SKM-1 treated with dmso at 0.1 percent for 144 hours (cell line): ENCODE results near the gene TM9SF2.
A peak's percentile ranks its signal among the peaks of the same experiment; 100 is the strongest.
"Not testable (repeated sequence)": the region's sequence is repeated elsewhere in the genome, so short reads cannot be mapped to it uniquely, and the experiment has no call there.

Source experiments
- DNase-seq: peaks from one replicate; lab custom pipeline; 2025; ENCODE audit not compliant: unreplicated experiment; lab: John Stamatoyannopoulos, UW

TM9SF2 gene

DNA sequence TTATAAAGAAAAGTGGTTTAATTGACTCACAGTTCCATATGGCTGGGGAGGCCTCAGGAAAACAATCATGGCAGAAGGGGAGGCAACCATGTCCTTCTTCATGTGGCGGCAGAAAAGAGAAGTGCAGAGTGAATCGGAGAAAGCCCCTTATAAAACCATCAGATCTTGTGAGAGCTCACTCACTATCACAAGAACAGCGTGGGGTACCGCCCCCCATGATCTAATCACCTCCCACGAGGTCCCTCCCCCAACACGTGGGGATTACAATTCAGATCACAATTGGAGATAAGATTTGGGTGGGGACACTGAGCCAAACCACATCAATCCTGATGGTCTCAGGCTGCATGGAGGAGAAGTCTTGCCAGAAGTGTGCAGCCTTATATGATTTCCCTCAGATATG is 26.0 kb downstream of the TM9SF2 start:
- no peak for DNase-seq

DNA sequence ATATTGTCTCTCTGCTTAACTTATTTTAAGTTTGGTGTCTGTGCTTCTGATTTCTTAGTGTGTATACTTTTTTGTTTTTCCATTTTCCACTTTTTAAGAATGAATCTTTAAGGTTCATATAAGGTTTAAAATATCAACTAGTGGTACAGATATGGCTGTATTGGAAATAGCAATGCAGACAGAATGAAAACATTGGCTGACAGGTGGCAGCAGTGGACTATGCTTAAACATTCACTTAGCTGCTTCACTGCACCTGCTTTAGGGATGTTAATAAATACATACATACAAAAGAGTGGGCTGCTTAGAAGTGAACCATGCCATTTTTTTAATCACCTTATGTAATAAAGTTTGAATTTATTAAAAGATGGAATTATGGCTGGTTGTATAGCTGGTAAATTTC is 27.3 kb downstream of the TM9SF2 start:
- DNase-seq, result no peak

DNA sequence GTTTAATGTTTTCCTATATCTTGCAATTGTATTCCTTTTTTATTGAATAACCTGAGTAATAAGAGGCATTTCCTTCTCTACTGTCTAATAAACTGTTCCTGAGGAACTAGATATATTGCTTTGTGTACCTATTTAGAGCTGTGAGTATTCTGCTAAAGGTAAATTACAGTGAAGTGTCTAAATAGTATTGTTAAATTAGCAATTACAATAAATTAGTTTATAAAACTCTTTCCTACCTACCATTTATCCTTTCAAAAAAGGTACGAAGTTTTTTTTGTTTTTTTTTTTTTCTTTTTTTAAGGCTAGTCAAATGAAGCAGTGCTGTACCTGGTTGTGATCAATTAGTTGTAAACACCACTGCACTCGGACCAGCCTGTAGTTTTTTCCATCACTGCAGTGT is 34.8 kb downstream of the TM9SF2 start:
- no peak for DNase-seq

DNA sequence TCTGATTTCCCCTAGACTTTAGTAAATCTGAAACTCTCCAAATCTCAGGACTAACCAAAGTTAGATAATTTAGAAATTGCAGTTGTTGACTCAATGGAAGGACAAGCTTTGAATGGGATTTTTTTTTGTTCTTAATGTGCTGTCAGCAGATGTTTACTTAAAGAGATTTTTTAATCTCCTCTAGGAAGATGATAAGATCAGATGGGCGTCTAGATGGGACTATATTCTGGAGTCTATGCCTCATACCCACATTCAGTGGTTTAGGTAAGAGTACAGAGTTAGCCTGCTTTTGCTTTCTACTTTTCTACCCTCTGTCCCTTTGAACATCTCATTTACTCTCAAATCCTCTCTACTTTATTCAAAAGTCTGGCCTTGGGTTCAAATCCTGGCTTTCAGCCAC is 39.3 kb downstream of the TM9SF2 start:
- DNase-seq, result no peak

DNA sequence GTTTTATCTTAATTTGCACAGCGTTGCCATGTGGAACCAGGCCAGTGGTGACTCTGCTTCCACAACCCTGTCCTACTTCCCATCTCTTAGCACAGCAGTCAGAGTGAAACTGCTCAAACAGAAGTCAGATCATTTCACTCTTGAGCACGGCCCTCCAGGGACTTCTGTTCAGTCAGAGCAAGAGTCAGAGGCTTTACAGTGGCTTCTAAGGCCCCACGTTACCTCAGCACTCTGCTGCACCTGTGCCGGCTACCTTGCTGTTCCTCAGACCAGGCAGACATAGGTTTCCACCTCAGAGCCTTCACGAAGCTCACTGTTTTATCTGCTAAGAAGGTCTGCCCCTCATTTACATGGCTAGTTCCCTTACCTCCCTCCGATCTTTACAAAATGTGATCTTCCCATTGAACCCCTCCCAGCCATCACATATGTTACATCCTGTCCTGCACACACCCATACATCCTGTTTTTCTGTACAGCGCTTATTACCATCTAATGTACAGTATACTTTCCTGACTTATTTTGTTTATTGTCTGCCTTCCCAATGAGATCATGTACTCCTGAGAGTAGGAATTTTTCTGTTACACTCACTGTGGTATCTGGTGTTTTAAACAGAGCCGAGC is 41.6 kb downstream of the TM9SF2 start:
- DNase-seq, result no peak

DNA sequence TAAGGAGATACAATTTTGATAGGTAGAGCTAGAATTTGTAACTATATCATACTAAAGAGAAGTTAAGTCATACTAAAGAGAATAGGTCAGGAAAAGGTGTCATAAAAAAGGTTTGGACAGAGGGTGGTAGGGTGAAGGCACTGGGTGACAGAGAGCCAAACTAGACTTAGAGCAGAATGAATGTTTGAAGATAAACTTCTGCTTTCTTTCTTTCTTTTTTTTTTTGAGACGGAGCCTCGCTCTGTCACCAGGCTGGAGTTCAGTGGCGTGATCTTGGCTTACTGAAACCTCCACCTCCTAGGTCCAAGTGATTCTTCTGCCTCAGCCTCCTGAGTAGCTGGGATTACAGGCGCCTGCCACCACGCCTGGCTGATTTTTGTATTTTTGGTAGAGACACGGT is 44.1 kb downstream of the TM9SF2 start:
- DNase-seq, result no peak

DNA sequence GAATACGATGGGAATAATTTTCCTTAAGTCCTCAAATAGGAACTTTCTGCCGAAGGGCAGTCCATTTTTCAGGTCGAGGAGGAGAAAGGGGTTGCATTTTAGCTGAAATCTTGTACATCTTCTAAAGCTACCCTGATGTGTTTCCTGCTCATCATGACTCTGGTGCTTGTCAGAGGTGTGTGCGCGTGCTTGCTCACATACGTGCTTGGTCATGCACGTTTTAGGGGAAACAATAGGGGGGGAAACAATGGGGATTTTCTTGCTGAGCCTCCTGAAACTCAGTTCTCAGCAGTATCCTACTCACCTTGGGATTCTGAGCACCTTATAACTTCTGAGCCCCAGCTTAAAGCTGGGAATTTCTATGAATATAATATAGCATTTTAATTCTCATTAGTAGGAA is 44.7 kb downstream of the TM9SF2 start:
- DNase-seq, result no peak

DNA sequence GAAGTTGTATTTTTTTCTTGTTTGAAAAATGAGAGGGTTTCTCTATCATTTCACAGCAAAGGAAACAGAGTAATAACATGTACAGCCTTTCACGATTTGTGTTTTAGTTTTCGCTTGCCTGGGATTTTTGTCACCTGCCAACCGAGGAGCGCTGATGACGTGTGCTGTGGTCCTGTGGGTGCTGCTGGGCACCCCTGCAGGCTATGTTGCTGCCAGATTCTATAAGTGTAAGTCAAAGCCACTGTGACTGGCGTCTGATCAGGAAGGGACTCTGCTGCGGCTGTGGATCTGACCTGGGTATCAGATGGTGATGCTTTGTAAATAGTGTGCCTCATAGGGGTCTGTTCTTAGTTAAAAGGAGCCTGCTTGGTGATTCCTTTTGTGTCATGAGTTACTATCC is 45.6 kb downstream of the TM9SF2 start:
- no peak for DNase-seq

DNA sequence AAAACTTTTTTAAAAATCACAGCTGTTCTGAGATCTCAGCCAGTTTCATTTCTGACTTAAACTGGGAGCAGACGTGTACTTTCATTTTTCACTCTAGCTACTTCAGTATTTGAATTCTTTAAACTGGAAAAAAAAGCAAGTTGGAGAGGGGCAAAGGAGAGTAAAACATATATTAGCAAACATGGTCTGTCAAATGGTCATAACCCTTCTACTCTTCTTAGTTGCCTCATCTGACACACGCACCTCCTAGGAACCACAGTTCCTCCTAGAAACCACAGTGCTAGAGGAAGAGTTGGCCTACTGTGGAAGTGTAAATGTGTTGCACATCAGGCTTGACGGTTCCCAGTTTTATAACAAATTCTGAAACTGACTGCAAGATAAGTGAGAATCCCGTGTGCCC is 47.2 kb downstream of the TM9SF2 start:
- DNase-seq, result peak; percentile 40

DNA sequence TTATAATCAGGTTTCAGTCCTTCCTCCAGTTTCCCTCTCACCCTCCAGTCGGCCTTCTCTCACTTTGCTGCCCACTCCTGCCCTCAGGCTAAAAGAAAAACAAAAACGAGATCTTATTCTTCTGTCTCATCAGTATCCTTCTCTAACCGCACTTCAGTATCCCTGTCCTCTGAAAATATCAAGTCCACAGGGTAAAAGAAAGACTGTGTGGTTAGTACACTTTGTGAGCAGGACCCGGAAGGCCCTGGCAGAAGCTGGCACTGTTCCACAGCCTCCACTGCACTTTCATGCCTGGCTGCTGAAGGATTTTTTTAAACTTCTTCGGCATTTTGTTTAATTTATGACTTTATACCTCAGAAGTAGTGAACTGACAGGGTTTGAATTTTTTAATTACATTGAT is 51.8 kb downstream of the TM9SF2 start:
- DNase-seq, result no peak

DNA sequence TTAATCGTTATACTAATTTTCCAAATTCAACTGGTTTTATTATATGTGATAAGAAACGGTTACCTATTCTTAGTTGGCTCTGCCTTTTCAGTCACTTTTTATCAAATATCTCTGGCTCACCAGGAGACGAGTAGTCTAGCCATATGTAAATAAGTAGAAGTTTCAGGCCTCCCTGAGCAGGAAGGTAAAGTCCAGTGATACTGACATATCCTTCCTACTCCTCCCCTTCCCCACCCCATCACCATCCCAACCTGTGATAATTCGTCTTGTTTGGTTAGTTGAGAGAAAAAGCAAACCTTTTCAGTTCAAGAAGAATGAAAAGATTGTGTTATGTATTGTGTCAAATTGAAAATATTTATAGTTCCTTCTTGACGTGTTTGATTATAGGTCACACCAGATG is 53.9 kb downstream of the TM9SF2 start:
- DNase-seq, result no peak

DNA sequence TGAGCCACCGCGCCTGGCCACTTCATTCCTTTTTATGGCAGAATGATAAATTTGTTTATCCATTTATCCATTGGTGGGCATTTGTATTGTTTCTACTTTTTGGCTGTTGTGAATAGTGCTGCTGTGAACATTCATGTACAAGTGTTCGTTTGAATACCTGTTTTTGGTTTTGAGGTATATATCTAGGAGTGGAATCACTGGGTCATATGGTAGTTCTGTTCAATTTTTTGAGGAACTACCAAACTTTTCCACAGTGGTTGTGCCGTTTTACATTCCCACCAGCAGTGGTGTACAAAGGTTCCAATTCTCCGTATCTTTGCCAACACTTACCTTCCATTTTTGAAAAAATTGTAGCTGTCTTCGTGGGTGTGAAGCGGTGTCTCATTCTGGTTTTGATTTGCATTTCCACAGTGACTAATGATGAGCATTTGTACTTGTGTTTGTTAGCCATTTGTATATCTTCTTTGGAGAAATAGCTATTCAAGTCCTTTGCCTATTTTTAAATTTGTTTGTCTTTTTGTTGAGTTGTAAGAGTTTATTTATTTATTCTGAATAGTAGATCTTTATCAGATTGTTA is 55.7 kb downstream of the TM9SF2 start:
- DNase-seq, result no peak

DNA sequence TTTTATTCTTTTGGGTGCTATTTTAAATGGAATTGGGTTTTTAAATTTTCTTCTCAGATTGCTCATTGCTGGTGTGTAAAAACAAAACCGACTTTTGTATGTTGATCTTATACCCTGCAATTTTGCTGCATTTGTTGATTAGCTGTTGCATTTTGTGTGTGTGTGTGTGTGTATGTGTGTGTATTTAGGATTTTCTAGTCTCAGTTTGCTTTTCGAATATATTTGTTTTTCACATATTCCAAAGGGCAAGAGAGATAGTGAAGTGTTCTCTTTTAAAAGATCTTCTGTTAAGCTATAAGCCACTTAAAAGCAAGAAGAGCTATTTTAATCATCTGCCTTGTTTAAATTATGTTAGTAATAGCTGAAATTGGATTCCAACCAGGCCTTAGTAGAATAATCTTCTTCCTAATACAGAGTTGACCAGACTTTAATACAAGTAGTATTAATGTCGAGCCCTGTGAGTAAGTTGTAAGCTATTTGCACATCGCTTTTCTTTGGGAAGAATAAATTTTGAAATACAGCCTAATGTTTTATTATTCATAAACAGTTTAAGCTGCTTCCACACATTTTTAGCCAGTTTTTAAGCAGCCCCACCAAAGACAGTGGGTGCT is 57.4 kb downstream of the TM9SF2 start:
- DNase-seq, result no peak

DNA sequence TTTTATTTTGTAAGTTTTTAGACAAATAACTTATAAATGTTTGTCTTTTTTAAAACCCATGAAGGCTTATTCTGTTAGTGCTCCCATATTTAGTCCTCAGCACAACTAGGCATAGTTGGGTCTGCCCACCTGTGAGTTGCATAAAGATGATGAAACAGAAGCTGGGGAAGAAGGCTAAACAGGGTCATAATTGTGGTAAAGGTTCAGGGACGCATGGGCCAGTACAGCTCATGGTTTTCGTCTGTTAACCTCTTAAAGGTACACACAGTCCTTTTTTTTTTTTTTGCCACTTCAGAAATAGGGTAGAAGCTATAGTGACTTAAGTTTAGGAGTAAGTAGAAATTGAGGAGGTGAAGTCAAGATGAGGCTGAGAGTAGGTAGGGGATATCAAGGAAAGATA is 58.3 kb downstream of the TM9SF2 start:
- DNase-seq, result no peak

DNA sequence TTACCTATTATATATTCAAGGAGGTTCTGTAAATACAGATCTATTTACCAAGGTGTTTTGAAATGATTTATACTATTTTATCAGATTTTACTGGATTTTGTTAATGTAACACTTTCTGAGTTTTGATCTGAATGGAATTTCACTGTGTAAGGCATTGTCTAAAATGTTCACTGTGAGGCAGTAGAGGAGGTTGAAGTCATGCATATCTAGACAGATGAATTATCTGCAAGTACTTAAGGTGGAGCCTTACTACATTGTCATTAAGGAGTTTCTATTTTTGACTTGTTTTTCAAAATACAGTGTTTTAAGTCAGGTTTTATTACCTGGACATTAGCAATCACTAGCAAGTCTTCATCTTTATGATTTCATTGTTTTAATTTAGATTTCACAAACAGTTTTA is 62.1 kb downstream of the TM9SF2 start:
- DNase-seq, result no peak

DNA sequence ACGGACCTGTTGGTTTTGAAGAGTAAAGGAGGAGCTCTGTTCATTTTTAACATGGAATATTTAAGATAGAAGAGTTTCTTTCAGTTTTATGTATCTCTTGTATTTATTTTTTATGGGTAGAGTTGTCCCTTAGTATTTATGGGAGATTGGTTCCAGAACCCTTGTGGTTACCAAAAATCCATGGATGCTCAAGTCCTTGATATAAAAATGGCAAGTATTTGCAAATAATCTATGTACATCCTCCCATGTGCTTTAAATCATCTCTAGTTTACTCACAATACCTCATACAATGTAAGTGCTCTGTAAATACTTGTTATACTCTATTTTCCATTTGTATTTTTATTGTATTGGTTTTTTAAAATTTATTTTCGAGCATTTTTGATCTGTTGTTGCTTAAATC is 63.1 kb downstream of the TM9SF2 start:
- no peak for DNase-seq

DNA sequence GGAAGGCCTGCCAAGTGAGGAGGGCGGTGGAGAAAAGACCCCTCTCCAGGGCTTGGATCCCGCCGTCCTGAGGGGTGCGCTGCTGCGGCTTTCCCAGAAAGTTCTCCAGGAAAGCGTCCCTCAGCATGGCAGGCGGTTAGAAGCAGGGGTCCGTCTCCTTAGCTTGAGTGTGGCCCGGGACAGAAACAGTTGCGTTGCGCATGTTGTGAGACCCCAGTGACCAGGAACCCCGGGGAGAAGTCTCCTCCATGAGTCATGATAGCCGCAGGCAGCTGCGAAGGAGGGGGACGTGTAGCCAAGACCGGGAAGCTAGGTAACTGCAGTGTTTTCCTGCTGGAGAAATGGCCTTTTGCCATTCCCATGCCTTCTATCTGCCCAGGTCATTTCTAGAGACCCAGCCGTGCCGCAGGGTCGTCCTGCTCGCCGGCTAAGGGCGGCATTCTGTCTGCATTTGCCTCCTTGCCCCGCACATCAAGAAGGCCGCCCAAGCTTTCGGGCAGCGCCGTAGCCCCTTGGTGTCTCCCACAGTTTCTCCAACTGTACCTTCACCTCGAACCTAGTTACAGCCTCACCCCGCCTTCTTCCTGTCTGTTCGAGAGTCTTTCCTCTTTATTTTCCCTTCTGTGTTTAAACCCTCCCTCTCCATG is 64.3 kb downstream of the TM9SF2 start:
- DNase-seq, result no peak

DNA sequence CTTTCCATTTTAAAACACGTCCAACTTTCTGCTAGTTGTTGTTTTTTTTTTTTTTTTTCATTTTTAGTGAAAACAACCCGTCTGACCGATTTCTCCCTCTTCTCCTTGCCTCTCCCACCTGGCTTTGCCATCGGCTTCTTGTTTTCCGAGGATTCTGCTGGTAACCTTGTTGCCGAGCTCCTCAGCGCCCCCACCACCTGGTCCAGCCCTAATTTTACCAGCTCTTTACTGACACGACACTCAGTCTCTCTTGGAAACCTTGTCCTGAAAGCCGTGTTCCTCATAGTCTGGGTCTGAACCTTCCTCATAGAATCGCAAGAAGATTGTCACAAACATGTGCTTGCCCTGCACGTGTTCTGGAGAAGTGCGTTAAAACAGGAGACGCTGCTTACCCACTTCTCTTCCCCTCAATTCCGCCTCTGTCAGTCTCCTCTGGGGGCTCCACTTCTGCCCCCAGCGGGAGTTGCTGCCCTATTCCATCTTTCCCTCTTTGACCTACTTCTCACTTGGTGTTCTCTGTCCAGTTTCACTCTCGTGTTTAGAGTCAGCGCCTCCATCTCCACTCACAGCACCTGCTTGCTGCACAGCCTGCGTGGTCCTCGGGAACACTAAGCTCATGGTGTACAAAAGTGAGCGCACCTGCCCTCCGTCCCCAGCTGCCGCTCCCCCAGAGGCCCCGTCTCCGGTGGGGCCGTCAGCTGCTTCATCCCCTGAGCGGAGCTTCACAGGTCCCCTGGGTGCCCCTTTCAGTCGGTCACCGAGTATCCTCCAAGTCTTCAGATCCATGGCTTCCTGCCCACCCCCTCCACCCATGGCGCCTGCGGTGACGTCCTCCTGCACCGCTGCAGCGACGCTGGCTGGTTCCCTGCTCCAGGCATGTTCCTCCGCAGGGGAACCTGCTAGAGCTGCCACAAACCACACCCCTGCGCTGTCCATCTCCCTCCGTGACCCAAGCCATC is 65.1 kb downstream of the TM9SF2 start:
- DNase-seq, result no peak

DNA sequence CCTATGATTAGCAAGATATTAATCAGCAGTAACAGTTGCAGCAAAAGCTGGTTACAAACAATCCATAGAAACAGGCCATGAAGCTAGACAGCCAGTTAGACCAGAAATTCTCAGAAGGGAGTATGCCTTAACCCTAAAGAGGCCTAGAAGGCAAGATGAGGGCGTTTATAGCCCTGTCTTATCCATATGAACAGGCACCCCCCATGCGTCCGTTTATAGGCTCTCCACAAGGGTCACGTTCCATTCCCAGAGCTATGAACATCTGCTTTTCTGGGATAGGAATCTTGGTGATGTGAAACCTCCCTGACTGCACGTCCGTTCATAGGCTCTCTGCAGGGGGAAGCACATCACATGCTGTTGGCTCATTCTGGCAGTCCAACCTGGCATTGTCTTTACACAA is 67.6 kb downstream of the TM9SF2 start:
- DNase-seq, result not testable (repeated sequence)

DNA sequence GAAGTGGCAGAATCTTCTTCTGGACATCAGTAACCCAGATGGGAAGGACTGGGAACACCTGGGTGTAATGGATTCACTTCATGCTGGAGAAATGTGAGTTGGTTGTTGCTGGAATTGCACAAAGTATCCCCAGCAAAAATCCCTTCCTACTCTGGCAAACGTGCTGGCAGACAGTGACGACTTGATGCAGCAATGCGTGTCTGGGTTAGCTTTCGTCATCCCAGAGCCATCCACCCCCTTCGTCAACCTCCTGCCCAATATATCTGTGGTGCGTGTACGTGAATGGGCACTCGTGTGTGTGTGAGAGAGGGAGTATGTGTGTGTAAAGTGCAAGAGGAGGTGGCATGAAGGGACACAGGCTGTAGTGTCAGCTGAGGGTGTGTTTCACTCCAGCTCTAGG is 70.9 kb downstream of the TM9SF2 start:
- DNase-seq, result no peak

DNA sequence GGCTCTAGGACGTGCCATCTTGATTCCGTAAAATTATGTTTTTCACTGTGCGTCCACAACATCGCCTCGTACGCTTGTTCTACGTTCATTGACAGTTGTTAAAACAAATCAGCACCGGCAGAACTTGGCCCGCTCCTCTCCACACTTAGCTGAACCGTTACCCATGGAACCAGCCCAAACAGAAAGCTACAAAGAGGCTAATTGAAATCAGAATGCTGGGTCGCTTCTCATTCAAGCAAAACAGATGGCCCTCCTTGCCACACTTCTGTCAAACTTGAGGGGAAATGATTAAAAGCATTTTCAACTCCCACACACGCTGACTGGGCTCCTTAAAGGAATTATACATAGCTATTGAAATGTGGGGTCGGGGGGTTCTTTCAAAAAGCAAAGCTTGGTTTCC is 71.6 kb downstream of the TM9SF2 start:
- no peak for DNase-seq
